ENCODE results near the gene PGA5. TPM values are rescaled to one million over a fixed set of nuclear protein-coding genes. Genes with fewer than 3 reads are reported as not detected.
"Not testable (repeated sequence)": the region's sequence is repeated elsewhere in the genome, so short reads cannot be mapped to it uniquely, and the experiment has no call there.

Gene PGA5
- polyA plus RNA-seq, 1 donor from 2014 or later, result not detected

- H3K36me3 ChIP-seq (ENCODE audit: insufficient read depth, low read length); H3K27me3 ChIP-seq (ENCODE audit: insufficient read depth, low read depth, low read length); H3K27ac ChIP-seq (ENCODE audit: low read length); H3K9me3 ChIP-seq (ENCODE audit: low read length); H3K4me3 ChIP-seq (ENCODE audit: low read length); H3K9ac ChIP-seq (ENCODE audit: low read length); H3F3A ChIP-seq (ENCODE audit: insufficient read depth, low read length, poor library complexity, severe bottlenecking); H3K4me2 ChIP-seq (ENCODE audit: low read length); H3K79me2 ChIP-seq (replicated peaks; ENCODE audit: insufficient read depth, low read length); H3K9me2 ChIP-seq (ENCODE audit: insufficient read depth, low read length); H2AFZ ChIP-seq (ENCODE audit: low read depth, low read length); H4K20me1 ChIP-seq (ENCODE audit: insufficient read depth): not testable (repeated sequence)
These were observed 33.2 kb upstream of the PGA5 start for GRCh38 chr11:61207636-61208310.

- H3K27me3 ChIP-seq (ENCODE audit: insufficient read depth, low read depth, low read length); H3K9ac ChIP-seq (ENCODE audit: low read length); H3K27ac ChIP-seq (ENCODE audit: low read length); H4K20me1 ChIP-seq (ENCODE audit: insufficient read depth); H2AFZ ChIP-seq (ENCODE audit: low read depth, low read length); H3F3A ChIP-seq (ENCODE audit: insufficient read depth, low read length, poor library complexity, severe bottlenecking); H3K4me3 ChIP-seq (ENCODE audit: low read length); H3K36me3 ChIP-seq (ENCODE audit: insufficient read depth, low read length); H3K4me2 ChIP-seq (ENCODE audit: low read length); H3K9me3 ChIP-seq (ENCODE audit: low read length); H3K79me2 ChIP-seq (replicated peaks; ENCODE audit: insufficient read depth, low read length); H3K9me2 ChIP-seq (ENCODE audit: insufficient read depth, low read length): not testable (repeated sequence)
These were observed 30.3 kb upstream of the PGA5 start for GRCh38 chr11:61210629-61211028.

- not testable (repeated sequence) for H3K9me3 ChIP-seq (ENCODE audit: low read length); H4K20me1 ChIP-seq (ENCODE audit: insufficient read depth); H3K79me2 ChIP-seq (replicated peaks; ENCODE audit: insufficient read depth, low read length); H3F3A ChIP-seq (ENCODE audit: insufficient read depth, low read length, poor library complexity, severe bottlenecking); H3K36me3 ChIP-seq (ENCODE audit: insufficient read depth, low read length); H3K4me3 ChIP-seq (ENCODE audit: low read length); H2AFZ ChIP-seq (ENCODE audit: low read depth, low read length); H3K9ac ChIP-seq (ENCODE audit: low read length); H3K27ac ChIP-seq (ENCODE audit: low read length); H3K27me3 ChIP-seq (ENCODE audit: insufficient read depth, low read depth, low read length); H3K4me2 ChIP-seq (ENCODE audit: low read length); H3K9me2 ChIP-seq (ENCODE audit: insufficient read depth, low read length)
These were observed 29.5 kb upstream of the PGA5 start for GRCh38 chr11:61211327-61211952.

- H3K9me2 ChIP-seq (ENCODE audit: insufficient read depth, low read length); H3K36me3 ChIP-seq (ENCODE audit: insufficient read depth, low read length); H3K9ac ChIP-seq (ENCODE audit: low read length); H3K79me2 ChIP-seq (replicated peaks; ENCODE audit: insufficient read depth, low read length); H3K27me3 ChIP-seq (ENCODE audit: insufficient read depth, low read depth, low read length); H3K4me2 ChIP-seq (ENCODE audit: low read length); H3K27ac ChIP-seq (ENCODE audit: low read length); H2AFZ ChIP-seq (ENCODE audit: low read depth, low read length); H4K20me1 ChIP-seq (ENCODE audit: insufficient read depth); H3F3A ChIP-seq (ENCODE audit: insufficient read depth, low read length, poor library complexity, severe bottlenecking); H3K4me3 ChIP-seq (ENCODE audit: low read length); H3K9me3 ChIP-seq (ENCODE audit: low read length): not testable (repeated sequence)
These were observed 28.8 kb upstream of the PGA5 start for GRCh38 chr11:61212202-61212601.

GRCh38 chr11:61213711-61214324, 27.2 kb upstream of the PGA5 start:
- not testable (repeated sequence) for H3K27me3 ChIP-seq (ENCODE audit: insufficient read depth, low read depth, low read length); H4K20me1 ChIP-seq (ENCODE audit: insufficient read depth); H3K4me3 ChIP-seq (ENCODE audit: low read length); H3K9me2 ChIP-seq (ENCODE audit: insufficient read depth, low read length); H3K79me2 ChIP-seq (replicated peaks; ENCODE audit: insufficient read depth, low read length); H3F3A ChIP-seq (ENCODE audit: insufficient read depth, low read length, poor library complexity, severe bottlenecking); H3K36me3 ChIP-seq (ENCODE audit: insufficient read depth, low read length); H3K9ac ChIP-seq (ENCODE audit: low read length); H3K4me2 ChIP-seq (ENCODE audit: low read length); H3K27ac ChIP-seq (ENCODE audit: low read length); H3K9me3 ChIP-seq (ENCODE audit: low read length); H2AFZ ChIP-seq (ENCODE audit: low read depth, low read length)

- not testable (repeated sequence) for H3K9me3 ChIP-seq (ENCODE audit: low read length); H3K9me2 ChIP-seq (ENCODE audit: insufficient read depth, low read length); H2AFZ ChIP-seq (ENCODE audit: low read depth, low read length); H3K27ac ChIP-seq (ENCODE audit: low read length); H4K20me1 ChIP-seq (ENCODE audit: insufficient read depth); H3K4me2 ChIP-seq (ENCODE audit: low read length); H3K27me3 ChIP-seq (ENCODE audit: insufficient read depth, low read depth, low read length); H3F3A ChIP-seq (ENCODE audit: insufficient read depth, low read length, poor library complexity, severe bottlenecking); H3K4me3 ChIP-seq (ENCODE audit: low read length); H3K36me3 ChIP-seq (ENCODE audit: insufficient read depth, low read length); H3K9ac ChIP-seq (ENCODE audit: low read length); H3K79me2 ChIP-seq (replicated peaks; ENCODE audit: insufficient read depth, low read length)
These were observed 22.7 kb upstream of the PGA5 start for GRCh38 chr11:61218306-61218705.

- not testable (repeated sequence) for H4K20me1 ChIP-seq (ENCODE audit: insufficient read depth); H3K9ac ChIP-seq (ENCODE audit: low read length); H2AFZ ChIP-seq (ENCODE audit: low read depth, low read length)
These were observed 22.0 kb upstream of the PGA5 start for GRCh38 chr11:61219016-61219415.

GRCh38 chr11:61222047-61222446, 18.9 kb upstream of the PGA5 start, which contains the start of gene PGA4:
PGA4 (plus strand) TSS chr11:61222347; CDS start chr11:61222401, 54 bp downstream.
- not testable (repeated sequence) for H3K36me3 ChIP-seq (ENCODE audit: insufficient read depth, low read length); H3K79me2 ChIP-seq (replicated peaks; ENCODE audit: insufficient read depth, low read length); H3K4me3 ChIP-seq (ENCODE audit: low read length); H3K9ac ChIP-seq (ENCODE audit: low read length); H3K27ac ChIP-seq (ENCODE audit: low read length); H3K9me3 ChIP-seq (ENCODE audit: low read length); H3F3A ChIP-seq (ENCODE audit: insufficient read depth, low read length, poor library complexity, severe bottlenecking); H3K9me2 ChIP-seq (ENCODE audit: insufficient read depth, low read length); H4K20me1 ChIP-seq (ENCODE audit: insufficient read depth); H2AFZ ChIP-seq (ENCODE audit: low read depth, low read length); H3K27me3 ChIP-seq (ENCODE audit: insufficient read depth, low read depth, low read length); H3K4me2 ChIP-seq (ENCODE audit: low read length)

More at GRCh38 chr11:61219016-61219415, 22.0 kb upstream of the PGA5 start:
- not testable (repeated sequence) for H3K79me2 ChIP-seq (replicated peaks; ENCODE audit: insufficient read depth, low read length); H3K9me3 ChIP-seq (ENCODE audit: low read length); H3K36me3 ChIP-seq (ENCODE audit: insufficient read depth, low read length); H3K4me2 ChIP-seq (ENCODE audit: low read length); H3F3A ChIP-seq (ENCODE audit: insufficient read depth, low read length, poor library complexity, severe bottlenecking); H3K9me2 ChIP-seq (ENCODE audit: insufficient read depth, low read length); H3K4me3 ChIP-seq (ENCODE audit: low read length); H3K27me3 ChIP-seq (ENCODE audit: insufficient read depth, low read depth, low read length); H3K27ac ChIP-seq (ENCODE audit: low read length)

All from neural cell (in vitro differentiated cells).